ENCODE data around the gene APOC4. TPM values are rescaled to one million over a fixed set of nuclear protein-coding genes. Genes with fewer than 3 reads are reported as not detected.

APOC4 gene
- total and polyA plus RNA-seq, 2 experiments from 2014 or later: not detected

GRCh38 chr19:44931541-44931940 is 10.5 kb upstream of the APOC4 start:
- Histone ChIP-seq H4K20me1 (replicated peaks; ENCODE audit: insufficient read depth) (no peaks in the 10 kb centered on the region), H3K27me3 (ENCODE audit: insufficient read depth) (no peaks in the 10 kb centered on the region), H3K4me1 (ENCODE audit: insufficient read depth) (no peaks in the 10 kb centered on the region), H3K9me2 (ENCODE audit: insufficient read depth) (no peaks in the 10 kb centered on the region), H3K4me3 (no peak overlapping the region), H3K79me2 (replicated peaks; ENCODE audit: insufficient read depth) (no peaks in the 10 kb centered on the region), H3K27ac (ENCODE audit: low read depth) (no peak overlapping the region), H3K4me2 (no peak overlapping the region), H2AFZ (no peak overlapping the region), H3K36me3 (ENCODE audit: insufficient read depth) (no peaks in the 10 kb centered on the region), H3F3A (replicated peaks; ENCODE audit: low read depth) (no peaks in the 10 kb centered on the region)
- Mint-ChIP-seq H3K9me3 (no peaks in the 10 kb centered on the region), H3K4me3 (no peak overlapping the region), H3K27ac (no peak overlapping the region), H3K4me1 (peaks cover 11% of the 10 kb centered on the region; the same call in 2 of the 3 replicates), H3K27me3 (ENCODE audit: insufficient read depth, low read depth, poor library complexity) (peaks cover 20% of the 10 kb centered on the region), H3K36me3 (ENCODE audit: low read depth) (no peaks in the 10 kb centered on the region)
- DNase-seq (ENCODE audit: low spot score) (no peak), ATAC-seq (no peak)
- no peak for TF ChIP-seq STAT1 (IDR thresholded peaks at IDR 0.05; ENCODE audit: unreplicated experiment)
- no peak for TF ChIP-seq ZNF114 (CRISPR knock-in tag; IDR thresholded peaks at IDR 0.05)
- no peak for TF ChIP-seq CREB1 (CRISPR knock-in tag; IDR thresholded peaks at IDR 0.05; ENCODE audit: low read depth)
- no peak for TF ChIP-seq NANOG (IDR thresholded peaks at IDR 0.05; ENCODE audit: borderline replicate concordance)
- TF ChIP-seq JUNB (IDR thresholded peaks at IDR 0.05; ENCODE audit: unreplicated experiment): no peak

GRCh38 chr19:44939668-44940067 is 2.4 kb upstream of the APOC4 start:
- Histone ChIP-seq H3K9me2 (ENCODE audit: insufficient read depth) (no peaks in the 10 kb centered on the region), H3K79me2 (replicated peaks; ENCODE audit: insufficient read depth) (no peaks in the 10 kb centered on the region), H2AFZ (no peak overlapping the region), H4K20me1 (replicated peaks; ENCODE audit: insufficient read depth) (no peaks in the 10 kb centered on the region), H3K27ac (ENCODE audit: low read depth) (no peak overlapping the region), H3K4me1 (ENCODE audit: insufficient read depth) (no peaks in the 10 kb centered on the region), H3K4me2 (no peak overlapping the region), H3K27me3 (ENCODE audit: insufficient read depth) (no peaks in the 10 kb centered on the region), H3K4me3 (no peak overlapping the region), H3F3A (replicated peaks; ENCODE audit: low read depth) (0 out of 2 replicates have a peak, but pooled peaks cover 5% of the 10 kb centered on the region), H3K36me3 (ENCODE audit: insufficient read depth) (no peaks in the 10 kb centered on the region)
- H3K9me3 Mint-ChIP-seq: no peaks in the 10 kb centered on the region; the same call in 2 of the 3 replicates
- ATAC-seq: no peak
- no peak overlapping the region for H3K27ac Mint-ChIP-seq
- H3K4me1 Mint-ChIP-seq: peaks cover 6% of the 10 kb centered on the region; the same call in 1 of the 3 replicates
- no peak overlapping the region for H3K4me3 Mint-ChIP-seq
- DNase-seq (ENCODE audit: low spot score): no peak
- H3K36me3 Mint-ChIP-seq (ENCODE audit: low read depth): no peaks in the 10 kb centered on the region; the same call in 2 of the 3 replicates
- peaks cover 13% of the 10 kb centered on the region for H3K27me3 Mint-ChIP-seq (ENCODE audit: insufficient read depth, low read depth, poor library complexity)
- TF ChIP-seq EZH2 (IDR thresholded peaks at IDR 0.05; ENCODE audit: low read depth, unreplicated experiment): no peak
- TF ChIP-seq EZH2phosphoT487 (IDR thresholded peaks at IDR 0.05; ENCODE audit: unreplicated experiment): no peak
- no peak for TF ChIP-seq NANOG (IDR thresholded peaks at IDR 0.05; ENCODE audit: borderline replicate concordance)
- no peak for TF ChIP-seq ETS1 (IDR thresholded peaks at IDR 0.05)
- no peak for TF ChIP-seq CTCF (conservative IDR thresholded peaks at IDR 0.05; ENCODE audit: low read depth in 2 of 2)
- TF ChIP-seq CREB1 (CRISPR knock-in tag; IDR thresholded peaks at IDR 0.05; ENCODE audit: low read depth): no peak
- TF ChIP-seq REST (IDR thresholded peaks at IDR 0.05; ENCODE audit: unreplicated experiment): no peak

All from GM23338 (cell line).